Mesothelial cell of epicardium (in vitro differentiated cells): ENCODE measurements around the gene CACNA1C. TPM values are rescaled to one million over a fixed set of nuclear protein-coding genes. Genes with fewer than 3 reads are reported as not detected.

Experiments used
- DNase-seq, 2 experiments: peaks; one replicate each; pipeline ENCODE4 v3.0.0; 2021; ENCODE audit warnings: low spot score in 2 of 2; ENCODE audit not compliant: unreplicated experiment in 2 of 2
- H3K27ac Mint-ChIP-seq: 2 replicates; pipeline ENCODE4 v1.8.0; 2021; ENCODE audit warnings: mixed read lengths
- H3K27me3 Mint-ChIP-seq: 2 replicates; pipeline ENCODE4 v1.8.0; 2021; ENCODE audit warnings: low read depth, mixed read lengths
- H3K36me3 Mint-ChIP-seq: 2 replicates; pipeline ENCODE4 v1.8.0; 2021; ENCODE audit warnings: mixed read lengths
- H3K4me1 Mint-ChIP-seq: 2 replicates; pipeline ENCODE4 v1.8.0; 2021; ENCODE audit warnings: mixed read lengths
- H3K4me3 Mint-ChIP-seq: 2 replicates; pipeline ENCODE4 v1.8.0; 2021; ENCODE audit warnings: mild to moderate bottlenecking, moderate library complexity, mixed read lengths
- H3K9me3 Mint-ChIP-seq: 2 replicates; pipeline ENCODE4 v1.8.0; 2021; ENCODE audit warnings: mixed read lengths
- total RNA-seq: library from RNA; stranded (reverse); gene quantifications from 3 replicates; pipeline ENCODE4 v1.2.1, GENCODE V29; 2021
- TF ChIP-seq, protein P1 (sequence below): fragments of 200-600 bp; sonication (generic); IDR thresholded peaks from one replicate; pipeline ENCODE4 v1.5.0; 2021; ENCODE audit warnings: antibody characterized with exemption; ENCODE audit not compliant: unreplicated experiment

Gene CACNA1C
- total RNA-seq, 1 donor from 2014 or later = 33.6 TPM

DNA sequence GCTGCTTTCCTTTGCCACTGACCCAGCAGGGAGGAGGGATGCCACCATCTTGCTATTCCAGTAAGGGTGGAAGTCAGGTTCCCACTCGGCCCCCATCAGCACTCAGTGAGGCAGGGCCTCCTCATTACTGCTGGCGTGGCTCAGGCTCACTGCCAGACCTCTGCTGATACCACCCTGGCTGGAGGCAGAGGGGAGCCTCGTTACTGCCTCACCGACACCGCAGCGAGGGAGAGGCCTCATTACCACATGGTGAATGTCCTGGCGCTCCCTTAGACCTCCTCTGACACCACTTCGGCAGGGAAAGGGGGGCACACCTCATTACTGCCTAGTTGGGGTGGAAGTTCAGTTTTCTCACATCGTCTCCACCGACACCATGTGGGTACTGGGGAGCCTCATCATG lies 354.1 kb downstream of the CACNA1C start:
- Mint-ChIP-seq H3K4me1 (peaks cover 15% of the 10 kb centered on the region), H3K36me3 (peaks cover 7% of the 10 kb centered on the region), H3K9me3 (peaks cover 15% of the 10 kb centered on the region), H3K27me3 (no peaks in the 10 kb centered on the region), H3K27ac (no peak overlapping the region), H3K4me3 (no peak overlapping the region)
- TF ChIP-seq, protein P1, sequence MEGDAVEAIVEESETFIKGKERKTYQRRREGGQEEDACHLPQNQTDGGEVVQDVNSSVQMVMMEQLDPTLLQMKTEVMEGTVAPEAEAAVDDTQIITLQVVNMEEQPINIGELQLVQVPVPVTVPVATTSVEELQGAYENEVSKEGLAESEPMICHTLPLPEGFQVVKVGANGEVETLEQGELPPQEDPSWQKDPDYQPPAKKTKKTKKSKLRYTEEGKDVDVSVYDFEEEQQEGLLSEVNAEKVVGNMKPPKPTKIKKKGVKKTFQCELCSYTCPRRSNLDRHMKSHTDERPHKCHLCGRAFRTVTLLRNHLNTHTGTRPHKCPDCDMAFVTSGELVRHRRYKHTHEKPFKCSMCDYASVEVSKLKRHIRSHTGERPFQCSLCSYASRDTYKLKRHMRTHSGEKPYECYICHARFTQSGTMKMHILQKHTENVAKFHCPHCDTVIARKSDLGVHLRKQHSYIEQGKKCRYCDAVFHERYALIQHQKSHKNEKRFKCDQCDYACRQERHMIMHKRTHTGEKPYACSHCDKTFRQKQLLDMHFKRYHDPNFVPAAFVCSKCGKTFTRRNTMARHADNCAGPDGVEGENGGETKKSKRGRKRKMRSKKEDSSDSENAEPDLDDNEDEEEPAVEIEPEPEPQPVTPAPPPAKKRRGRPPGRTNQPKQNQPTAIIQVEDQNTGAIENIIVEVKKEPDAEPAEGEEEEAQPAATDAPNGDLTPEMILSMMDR = no peak
- no peak for DNase-seq

- TF ChIP-seq, protein P1 = no peak
- Mint-ChIP-seq H3K4me1 (peaks cover 6% of the 10 kb centered on the region), H3K36me3 (peaks cover 7% of the 10 kb centered on the region), H3K4me3 (no peak overlapping the region), H3K27me3 (no peaks in the 10 kb centered on the region), H3K27ac (no peak overlapping the region), H3K9me3 (peaks cover 15% of the 10 kb centered on the region)
- no peak for DNase-seq
Measured at GRCh38 chr12:2408262-2408661, 355.5 kb downstream of the CACNA1C start.

GRCh38 chr12:2409656-2410265 lies 357.0 kb downstream of the CACNA1C start:
- H3K27ac Mint-ChIP-seq = no peak overlapping the region
- H3K36me3 Mint-ChIP-seq = peaks cover 4% of the 10 kb centered on the region
- H3K4me1 Mint-ChIP-seq = peaks cover 6% of the 10 kb centered on the region
- H3K4me3 Mint-ChIP-seq = no peak overlapping the region
- H3K27me3 Mint-ChIP-seq = no peaks in the 10 kb centered on the region
- TF ChIP-seq, protein P1 = no peak
- DNase-seq = no peak
- H3K9me3 Mint-ChIP-seq = peaks cover 15% of the 10 kb centered on the region

DNA sequence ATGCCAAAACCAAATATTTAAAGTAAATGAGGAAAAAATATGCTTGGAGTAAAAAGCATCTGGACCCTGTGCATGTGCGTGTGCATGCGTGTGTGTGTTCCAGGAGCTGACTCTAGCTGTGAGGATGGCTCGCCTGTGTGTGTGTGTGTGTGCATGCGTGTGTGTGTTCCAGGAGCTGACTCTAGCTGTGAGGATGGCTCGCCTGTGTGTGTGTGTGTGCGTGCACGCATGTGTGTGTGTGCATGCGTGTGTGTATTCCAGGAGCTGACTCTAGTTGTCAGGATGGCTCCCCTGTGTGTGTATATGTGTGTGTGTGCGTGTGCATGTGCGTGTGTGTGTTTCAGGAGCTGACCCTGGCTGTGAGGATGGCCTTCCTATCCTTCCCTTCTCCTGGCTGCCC lies 357.7 kb downstream of the CACNA1C start:
- no peaks in the 10 kb centered on the region for H3K27me3 Mint-ChIP-seq
- peaks cover 1% of the 10 kb centered on the region for H3K36me3 Mint-ChIP-seq
- H3K9me3 Mint-ChIP-seq = peaks cover 11% of the 10 kb centered on the region
- TF ChIP-seq, protein P1 = no peak
- H3K4me3 Mint-ChIP-seq = no peak overlapping the region
- peaks cover 6% of the 10 kb centered on the region for H3K4me1 Mint-ChIP-seq
- no peak for DNase-seq
- H3K27ac Mint-ChIP-seq = no peak overlapping the region

DNA sequence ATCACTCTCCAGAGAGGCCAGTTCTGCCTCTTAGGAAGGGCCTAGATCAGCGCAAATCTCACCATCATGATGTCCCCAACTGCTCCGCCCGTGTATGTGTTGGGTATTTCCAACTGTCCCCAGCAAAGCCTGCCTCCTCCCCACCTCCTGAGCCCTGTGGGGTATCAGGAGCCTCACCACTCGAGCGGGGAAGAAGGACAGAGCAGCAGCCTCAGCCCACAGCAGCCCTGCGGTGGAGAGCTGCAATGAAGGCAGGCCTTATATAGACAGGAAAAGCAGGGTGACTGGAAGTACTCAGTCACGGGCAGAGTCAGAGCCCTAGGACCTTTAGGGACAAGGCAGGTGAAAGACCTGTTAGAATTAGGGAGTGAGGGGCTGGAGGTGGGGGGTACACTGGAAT lies 358.2 kb downstream of the CACNA1C start:
- Mint-ChIP-seq H3K4me3 (no peak overlapping the region), H3K9me3 (peaks cover 5% of the 10 kb centered on the region), H3K27ac (no peak overlapping the region), H3K27me3 (no peaks in the 10 kb centered on the region), H3K4me1 (peaks cover 6% of the 10 kb centered on the region), H3K36me3 (peaks cover 1% of the 10 kb centered on the region)
- TF ChIP-seq, protein P1 = no peak
- DNase-seq = no peak
